Uterus (tissue), 2 donors: ENCODE measurements around the gene UBE2R2.

Experiments used
- CTCF ChIP-seq, 4 experiments: fragments of 200-600 bp in 2 of 4; fragments of 450-650 bp in 2 of 4; sonication (generic) in 2 of 4; IDR thresholded peaks; one replicate each; pipeline ENCODE4 v1.5.1; 2016 to 2019; ENCODE audit warnings: antibody characterized with exemption in 4 of 4, mild to moderate bottlenecking in 2 of 4, moderate library complexity in 1 of 4
- POLR2A ChIP-seq, 2 donors: fragments of 450-650 bp; IDR thresholded peaks; one replicate each; pipeline ENCODE4 v1.6.1; 2016; ENCODE audit warnings: antibody characterized with exemption in 2 of 2, mild to moderate bottlenecking in 1 of 2, moderate library complexity in 1 of 2

DNA sequence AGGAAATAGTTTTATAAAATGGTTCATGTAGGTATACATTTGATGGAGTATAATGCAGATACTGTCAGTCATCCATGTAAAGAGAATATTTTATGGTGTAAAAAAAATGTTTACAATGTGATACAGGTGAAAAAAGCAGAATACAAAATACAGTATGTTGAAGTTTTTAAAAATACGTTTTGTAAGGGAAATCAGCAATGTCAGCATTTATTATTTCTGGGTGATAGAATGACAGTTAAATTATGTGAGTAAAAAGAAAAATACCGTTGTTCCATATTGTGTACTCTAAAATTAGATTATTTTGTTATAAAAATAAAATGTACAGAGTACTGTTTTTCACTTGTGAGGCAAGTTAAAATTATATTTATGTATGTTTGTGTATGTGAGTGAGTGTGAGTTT is 69.0 kb downstream of the UBE2R2 start:
- no peak for TF ChIP-seq CTCF (IDR thresholded peaks at IDR 0.05)
- TF ChIP-seq POLR2A (IDR thresholded peaks at IDR 0.05), result no peak
